ENCODE measurements around the gene FAR2. TPM values are rescaled to one million over a fixed set of nuclear protein-coding genes. Genes with fewer than 3 reads are reported as not detected.
A peak's percentile ranks its signal among the peaks of the same experiment; 100 is the strongest.
"Not testable (repeated sequence)": the region's sequence is repeated elsewhere in the genome, so short reads cannot be mapped to it uniquely, and the experiment has no call there.

FAR2 gene
- total and polyA plus RNA-seq, 3 donors from 2014 or later, result 5.1 to 25.2 (median 5.8) TPM

- intact Hi-C loops (cut with DNase I; ENCODE audit: low total_unique reads), result no loop called here
Measured at GRCh38 chr12:29374913-29375312, 225.8 kb downstream of the FAR2 start.

DNA sequence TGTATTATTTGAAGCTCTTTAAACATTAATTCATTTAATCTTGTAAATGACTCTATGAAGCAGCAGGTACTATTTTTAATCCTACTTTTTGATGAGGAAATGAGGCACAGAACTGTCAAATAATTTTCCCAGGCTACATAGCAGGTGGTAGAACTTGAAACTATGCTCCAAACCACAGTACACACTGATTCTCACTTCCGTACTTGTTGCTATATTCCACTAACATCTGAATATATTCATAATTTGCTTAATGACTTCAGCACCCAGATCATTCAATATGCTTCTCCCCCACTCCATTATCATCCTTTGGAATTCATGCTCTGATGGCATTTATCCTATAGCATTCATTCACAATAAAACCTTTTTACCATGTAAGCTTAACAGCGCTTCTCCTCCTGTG is 227.0 kb downstream of the FAR2 start:
- Histone ChIP-seq H3K4me1 (no peaks in the 10 kb centered on the region), H3K27me3 (no peaks in the 10 kb centered on the region), H3K27ac (no peak overlapping the region), H3K9me3 (no peaks in the 10 kb centered on the region), H3K36me3 (ENCODE audit: low read depth, missing control alignments) (no peaks in the 10 kb centered on the region), H3K4me3 (no peak overlapping the region)
- intact Hi-C loops (cut with DNase I; ENCODE audit: low total_unique reads), result no loop called here
- TF ChIP-seq POLR2A (IDR thresholded peaks at IDR 0.05), result no peak
- TF ChIP-seq, protein P1, sequence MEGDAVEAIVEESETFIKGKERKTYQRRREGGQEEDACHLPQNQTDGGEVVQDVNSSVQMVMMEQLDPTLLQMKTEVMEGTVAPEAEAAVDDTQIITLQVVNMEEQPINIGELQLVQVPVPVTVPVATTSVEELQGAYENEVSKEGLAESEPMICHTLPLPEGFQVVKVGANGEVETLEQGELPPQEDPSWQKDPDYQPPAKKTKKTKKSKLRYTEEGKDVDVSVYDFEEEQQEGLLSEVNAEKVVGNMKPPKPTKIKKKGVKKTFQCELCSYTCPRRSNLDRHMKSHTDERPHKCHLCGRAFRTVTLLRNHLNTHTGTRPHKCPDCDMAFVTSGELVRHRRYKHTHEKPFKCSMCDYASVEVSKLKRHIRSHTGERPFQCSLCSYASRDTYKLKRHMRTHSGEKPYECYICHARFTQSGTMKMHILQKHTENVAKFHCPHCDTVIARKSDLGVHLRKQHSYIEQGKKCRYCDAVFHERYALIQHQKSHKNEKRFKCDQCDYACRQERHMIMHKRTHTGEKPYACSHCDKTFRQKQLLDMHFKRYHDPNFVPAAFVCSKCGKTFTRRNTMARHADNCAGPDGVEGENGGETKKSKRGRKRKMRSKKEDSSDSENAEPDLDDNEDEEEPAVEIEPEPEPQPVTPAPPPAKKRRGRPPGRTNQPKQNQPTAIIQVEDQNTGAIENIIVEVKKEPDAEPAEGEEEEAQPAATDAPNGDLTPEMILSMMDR (IDR thresholded peaks at IDR 0.05), result no peak
- no peak for DNase-seq
- WGBS, 2 donors, result 96 to 100% methylated on average over 2 of the region's 2 CpGs

More at GRCh38 chr12:29374913-29375312, 225.8 kb downstream of the FAR2 start:
- no peak overlapping the region for H3K4me3 ChIP-seq
- no peaks in the 10 kb centered on the region for H3K9me3 ChIP-seq
- no peak for DNase-seq
- H3K27ac ChIP-seq, result no peak overlapping the region
- TF ChIP-seq, protein P1 (IDR thresholded peaks at IDR 0.05), result no peak
- TF ChIP-seq POLR2A (IDR thresholded peaks at IDR 0.05), result no peak
- no peaks in the 10 kb centered on the region for H3K27me3 ChIP-seq
- H3K36me3 ChIP-seq (ENCODE audit: low read depth, missing control alignments), result no peaks in the 10 kb centered on the region
- H3K4me1 ChIP-seq, result no peaks in the 10 kb centered on the region
- 75 to 81% methylated on average over 4 of the region's 4 CpGs for WGBS, 2 donors

- TF ChIP-seq, protein P1 (IDR thresholded peaks at IDR 0.05), result peak in 1 of 3 experiments; percentile 13
- TF ChIP-seq POLR2A (IDR thresholded peaks at IDR 0.05), result peak; percentile 5
- no peaks in the 10 kb centered on the region for H3K36me3 ChIP-seq (ENCODE audit: low read depth, missing control alignments)
- H3K27me3 ChIP-seq, result no peaks in the 10 kb centered on the region
- H3K4me3 ChIP-seq, result peak within 1 kb of the TSS; percentile 92 to 97
- H3K9me3 ChIP-seq, result no peaks in the 10 kb centered on the region
- intact Hi-C loops (cut with DNase I; ENCODE audit: low total_unique reads), result no loop called here
- DNase-seq, result peak; percentile 97
- no peaks in the 10 kb centered on the region for H3K4me1 ChIP-seq
- WGBS, 2 donors, result 0 to 1% methylated on average over 42 to 55 of the region's 55 CpGs
- peak within 1 kb of the TSS; percentile 82 to 89 for H3K27ac ChIP-seq
Measured at GRCh38 chr12:29380536-29381523, 231.8 kb downstream of the FAR2 start, which contains the start of gene ERGIC2. TSS of gene ERGIC2 (minus strand) at chr12:29381172. CDS start at chr12:29371633, 9,539 bp downstream.

- no peak overlapping the region for H3K27ac ChIP-seq
- no peaks in the 10 kb centered on the region for H3K36me3 ChIP-seq (ENCODE audit: low read depth, missing control alignments)
- intact Hi-C loops (cut with DNase I; ENCODE audit: low total_unique reads), result no loop called here
- TF ChIP-seq, protein P1 (IDR thresholded peaks at IDR 0.05), result no peak
- TF ChIP-seq POLR2A (IDR thresholded peaks at IDR 0.05), result no peak
- H3K4me1 ChIP-seq, result no peaks in the 10 kb centered on the region
- DNase-seq, result no peak
- 92 to 98% methylated on average over 2 of the region's 2 CpGs for WGBS, 2 donors
- no peak overlapping the region for H3K4me3 ChIP-seq
- H3K27me3 ChIP-seq, result no peaks in the 10 kb centered on the region
- H3K9me3 ChIP-seq, result no peaks in the 10 kb centered on the region
Measured at GRCh38 chr12:29382251-29382650, 233.2 kb downstream of the FAR2 start.

DNA sequence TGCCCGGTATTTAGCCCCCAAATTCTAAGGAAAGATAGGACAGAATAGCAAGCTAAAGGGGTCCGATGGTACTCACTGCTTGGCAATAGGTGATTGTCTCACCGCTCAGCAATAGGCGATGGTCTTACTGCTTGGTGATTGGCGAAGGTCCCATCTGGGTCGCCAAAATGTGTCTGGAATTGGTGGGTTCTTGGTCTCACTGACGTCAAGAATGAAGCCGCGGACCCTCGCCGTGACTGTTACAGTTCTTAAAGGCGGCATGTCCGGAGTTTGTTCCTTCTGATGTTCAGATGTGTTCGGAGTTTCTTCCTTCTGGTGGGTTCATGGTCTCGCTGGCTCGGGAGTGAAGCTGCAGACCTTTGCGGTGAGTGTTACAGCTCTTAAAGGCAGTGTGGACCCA is 236.1 kb downstream of the FAR2 start:
- DNase-seq; intact Hi-C loops (cut with DNase I; ENCODE audit: low total_unique reads): not testable (repeated sequence)
- WGBS, 2 donors, result 91 to 94% methylated on average over 17 of the region's 17 CpGs

More for the DNA sequence above, 236.1 kb downstream of the FAR2 start:
- not testable (repeated sequence) for H3K36me3 ChIP-seq (ENCODE audit: low read depth, missing control alignments); H3K4me3 ChIP-seq; H3K27ac ChIP-seq; H3K9me3 ChIP-seq; H3K4me1 ChIP-seq; H3K27me3 ChIP-seq

Measured in testis (tissue), 3 donors.